ENCODE data around the gene CDH23.

DNA sequence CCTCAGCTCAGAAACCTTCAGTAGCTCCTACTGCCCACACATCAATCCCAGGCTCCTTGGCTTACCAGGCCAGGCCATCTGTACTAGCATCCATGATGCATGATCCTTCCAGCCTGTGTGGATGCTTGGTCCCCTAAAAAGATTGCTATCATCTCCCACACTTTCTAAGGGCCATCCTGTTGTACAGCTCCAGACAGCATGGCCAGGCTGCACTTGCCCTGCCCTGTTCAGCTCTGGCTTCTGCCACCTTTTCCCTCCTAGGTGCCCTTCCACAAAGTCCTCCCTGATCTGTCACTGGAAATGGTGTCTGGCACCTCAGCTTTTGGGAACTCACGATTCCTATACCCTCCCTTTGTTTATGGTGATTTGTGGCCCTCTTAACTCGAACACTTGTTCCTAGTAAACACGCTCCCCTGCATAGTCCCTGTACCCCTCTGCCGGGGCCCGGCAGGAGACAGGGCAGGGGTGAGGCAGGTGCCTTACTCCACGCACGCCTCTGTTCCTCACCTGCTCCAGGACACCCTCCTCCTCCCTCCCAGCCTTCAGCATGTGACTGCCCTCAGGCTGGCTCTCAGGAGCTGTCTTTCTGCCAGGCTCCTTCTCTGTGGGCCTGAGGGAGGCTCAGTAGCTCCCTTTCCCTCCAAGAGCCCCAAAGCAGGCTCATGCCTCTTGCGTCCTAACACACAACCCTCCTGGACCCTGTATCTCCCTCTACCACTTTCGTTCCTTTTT lies 71.8 kb downstream of the CDH23 start:
- TF ChIP-seq CTCF (IDR thresholded peaks at IDR 0.05) (no peak), POLR2AphosphoS5 (IDR thresholded peaks at IDR 0.05) (no peak)

Data from transverse colon (tissue), 4 donors.